ENCODE data around the gene MOSMO.

DNA sequence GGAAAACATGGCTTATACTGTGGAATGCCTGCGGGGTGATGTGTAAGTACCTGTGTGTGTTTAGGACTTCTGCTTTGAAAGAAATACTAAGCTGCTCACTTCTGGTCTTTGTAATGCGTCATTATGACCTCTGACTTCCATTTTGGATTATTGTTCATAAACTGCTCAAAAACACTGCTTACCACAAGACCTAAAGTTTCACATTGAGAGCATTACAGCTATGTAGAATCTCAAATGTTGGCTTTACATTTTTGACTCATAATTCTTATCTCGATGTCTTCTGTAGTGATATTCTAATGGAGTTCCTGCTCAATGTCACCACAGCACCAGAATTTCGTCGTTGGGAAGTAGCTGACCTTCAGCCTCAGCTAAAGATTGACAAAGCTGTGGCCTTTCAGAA is 45.4 kb upstream of the MOSMO start:
- TF ChIP-seq POLR2A (IDR thresholded peaks at IDR 0.05), result no peak
- TF ChIP-seq, protein P1, sequence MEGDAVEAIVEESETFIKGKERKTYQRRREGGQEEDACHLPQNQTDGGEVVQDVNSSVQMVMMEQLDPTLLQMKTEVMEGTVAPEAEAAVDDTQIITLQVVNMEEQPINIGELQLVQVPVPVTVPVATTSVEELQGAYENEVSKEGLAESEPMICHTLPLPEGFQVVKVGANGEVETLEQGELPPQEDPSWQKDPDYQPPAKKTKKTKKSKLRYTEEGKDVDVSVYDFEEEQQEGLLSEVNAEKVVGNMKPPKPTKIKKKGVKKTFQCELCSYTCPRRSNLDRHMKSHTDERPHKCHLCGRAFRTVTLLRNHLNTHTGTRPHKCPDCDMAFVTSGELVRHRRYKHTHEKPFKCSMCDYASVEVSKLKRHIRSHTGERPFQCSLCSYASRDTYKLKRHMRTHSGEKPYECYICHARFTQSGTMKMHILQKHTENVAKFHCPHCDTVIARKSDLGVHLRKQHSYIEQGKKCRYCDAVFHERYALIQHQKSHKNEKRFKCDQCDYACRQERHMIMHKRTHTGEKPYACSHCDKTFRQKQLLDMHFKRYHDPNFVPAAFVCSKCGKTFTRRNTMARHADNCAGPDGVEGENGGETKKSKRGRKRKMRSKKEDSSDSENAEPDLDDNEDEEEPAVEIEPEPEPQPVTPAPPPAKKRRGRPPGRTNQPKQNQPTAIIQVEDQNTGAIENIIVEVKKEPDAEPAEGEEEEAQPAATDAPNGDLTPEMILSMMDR (IDR thresholded peaks at IDR 0.05), result no peak
